BJ (cell line): ENCODE measurements around the gene CTTNBP2. TPM values are rescaled to one million over a fixed set of nuclear protein-coding genes. Genes with fewer than 3 reads are reported as not detected.

Source experiments
- CTCF ChIA-PET: fragments of 350-600 bp; formaldehyde crosslinking; extraction: SDS; loops from one replicate; lab custom pipeline; 2021; ENCODE audit warnings: antibody characterized with exemption, inconsistent platforms; lab: Yijun Ruan, JAX
- POLR2A ChIA-PET: fragments of 300-600 bp; sonication (Branson Sonifier 250); formaldehyde crosslinking; extraction: SDS; loops from one replicate; lab custom pipeline; 2021; ENCODE audit warnings: antibody characterized with exemption; lab: Charles Lee
- DNase-seq: peaks from one replicate; pipeline ENCODE4 v3.0.0-alpha.2; 2011; ENCODE audit warnings: low read depth
- H3K27me3 ChIP-seq: 2 replicates; pipeline ENCODE4 v1.6.0; 2011; ENCODE audit warnings: low read length; ENCODE audit not compliant: control insufficient read depth, insufficient read depth
- H3K36me3 ChIP-seq: 2 replicates; pipeline ENCODE4 v1.5.1; 2011; ENCODE audit warnings: low read length; ENCODE audit not compliant: control insufficient read depth, insufficient read depth
- H3K4me3 ChIP-seq: 2 replicates; pipeline ENCODE4 v1.5.1; 2011; ENCODE audit warnings: low read depth, mild to moderate bottlenecking, control low read depth, low read length
- polyA plus RNA-seq: library from polyadenylated mRNA; depleted of rRNA; stranded (reverse); fragments of >200 nt; gene quantifications from 2 replicates; pipeline ENCODE4 v1.2.3, GENCODE V29; 2011
- TF ChIP-seq, protein P1 (sequence below): IDR thresholded peaks from 2 replicates; pipeline ENCODE4 v1.5.1; 2011; ENCODE audit warnings: low read depth, mild to moderate bottlenecking, control low read depth, inconsistent platforms, low read length, moderate library complexity; ENCODE audit not compliant: insufficient read depth

Gene CTTNBP2
- polyA plus RNA-seq, 1 experiment: 0.34 TPM

DNA sequence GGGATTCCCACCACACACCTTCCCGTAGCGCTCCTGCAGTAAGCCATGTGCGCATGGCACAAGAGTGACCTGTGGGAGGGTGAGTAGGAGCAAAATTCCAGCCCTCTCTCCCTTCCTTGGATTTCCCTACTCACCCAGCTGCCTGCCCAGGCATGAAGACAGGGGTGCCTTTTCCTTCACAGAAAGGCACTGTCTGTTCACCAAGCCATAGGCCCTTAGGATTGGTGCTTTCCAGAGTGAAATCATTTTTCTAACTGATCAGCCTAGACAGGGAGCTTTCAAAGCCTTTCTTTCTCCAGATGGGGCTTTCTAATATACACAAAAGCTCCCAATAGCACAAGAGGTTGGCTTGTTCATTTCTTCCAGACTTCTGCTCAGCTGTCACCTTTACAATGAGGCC lies 79.7 kb downstream of the CTTNBP2 start:
- Histone ChIP-seq H3K27me3 (peaks cover 2% of the 10 kb centered on the region; the same call in 1 of the 2 replicates), H3K4me3 (no peak overlapping the region), H3K36me3 (no peaks in the 10 kb centered on the region)
- ChIA-PET POLR2A (interaction anchor here (0.7 kb wide), 1 partner anchor 50 kb away, joined by 5 read pairs; no protein-coding TSS in a partner anchor), CTCF (no interaction called here)
- TF ChIP-seq, protein P1, sequence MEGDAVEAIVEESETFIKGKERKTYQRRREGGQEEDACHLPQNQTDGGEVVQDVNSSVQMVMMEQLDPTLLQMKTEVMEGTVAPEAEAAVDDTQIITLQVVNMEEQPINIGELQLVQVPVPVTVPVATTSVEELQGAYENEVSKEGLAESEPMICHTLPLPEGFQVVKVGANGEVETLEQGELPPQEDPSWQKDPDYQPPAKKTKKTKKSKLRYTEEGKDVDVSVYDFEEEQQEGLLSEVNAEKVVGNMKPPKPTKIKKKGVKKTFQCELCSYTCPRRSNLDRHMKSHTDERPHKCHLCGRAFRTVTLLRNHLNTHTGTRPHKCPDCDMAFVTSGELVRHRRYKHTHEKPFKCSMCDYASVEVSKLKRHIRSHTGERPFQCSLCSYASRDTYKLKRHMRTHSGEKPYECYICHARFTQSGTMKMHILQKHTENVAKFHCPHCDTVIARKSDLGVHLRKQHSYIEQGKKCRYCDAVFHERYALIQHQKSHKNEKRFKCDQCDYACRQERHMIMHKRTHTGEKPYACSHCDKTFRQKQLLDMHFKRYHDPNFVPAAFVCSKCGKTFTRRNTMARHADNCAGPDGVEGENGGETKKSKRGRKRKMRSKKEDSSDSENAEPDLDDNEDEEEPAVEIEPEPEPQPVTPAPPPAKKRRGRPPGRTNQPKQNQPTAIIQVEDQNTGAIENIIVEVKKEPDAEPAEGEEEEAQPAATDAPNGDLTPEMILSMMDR: no peak
- no peak for DNase-seq

- Histone ChIP-seq H3K36me3 (no peaks in the 10 kb centered on the region), H3K27me3 (peaks cover 2% of the 10 kb centered on the region; the same call in 1 of the 2 replicates), H3K4me3 (no peak overlapping the region)
- ChIA-PET POLR2A (interaction anchor here (0.5 kb wide), 1 partner anchor 119 kb away, joined by 4 read pairs; no protein-coding TSS in a partner anchor), CTCF (interaction anchor here (1.0 kb wide), 1 partner anchor 12 kb away, joined by 3 read pairs; no protein-coding TSS in a partner anchor)
- TF ChIP-seq, protein P1: no peak
- DNase-seq: no peak
Observed at GRCh38 chr7:117791877-117792780, 81.1 kb downstream of the CTTNBP2 start.

DNA sequence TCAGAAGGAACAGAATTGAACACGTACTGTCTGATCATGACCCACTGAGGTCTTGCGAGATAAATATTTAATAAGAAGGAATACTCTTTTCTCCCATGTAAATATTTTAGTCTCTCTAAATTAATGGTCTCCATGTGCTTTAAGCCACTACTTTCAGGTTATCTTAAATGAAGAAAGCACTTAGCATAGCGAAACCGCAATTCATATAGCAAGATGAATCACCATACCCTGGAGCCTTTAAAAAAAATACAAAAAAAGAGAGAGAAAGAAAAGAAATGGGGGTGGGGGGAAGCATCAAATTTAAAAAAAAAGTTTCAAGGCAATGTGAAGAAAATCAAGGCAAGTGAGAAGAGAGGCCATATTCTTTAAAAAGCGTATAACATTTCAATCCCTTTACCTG lies 82.5 kb downstream of the CTTNBP2 start:
- TF ChIP-seq, protein P1: no peak

GRCh38 chr7:117790251-117790650 lies 83.0 kb downstream of the CTTNBP2 start:
- Histone ChIP-seq H3K27me3 (no peaks in the 10 kb centered on the region), H3K36me3 (no peaks in the 10 kb centered on the region), H3K4me3 (no peak overlapping the region)
- TF ChIP-seq, protein P1: no peak
- DNase-seq: no peak
- ChIA-PET POLR2A (no interaction called here), CTCF (no interaction called here)

More for the DNA sequence above, 82.5 kb downstream of the CTTNBP2 start:
- DNase-seq: no peak
- Histone ChIP-seq H3K4me3 (no peak overlapping the region), H3K27me3 (no peaks in the 10 kb centered on the region), H3K36me3 (no peaks in the 10 kb centered on the region)
- POLR2A ChIA-PET: no interaction called here
- CTCF ChIA-PET: no interaction called here

GRCh38 chr7:117785431-117785830 lies 87.8 kb downstream of the CTTNBP2 start:
- POLR2A ChIA-PET: no interaction called here
- Histone ChIP-seq H3K27me3 (no peaks in the 10 kb centered on the region), H3K36me3 (no peaks in the 10 kb centered on the region), H3K4me3 (no peak overlapping the region)
- no peak for DNase-seq
- TF ChIP-seq, protein P1: no peak
- CTCF ChIA-PET: interaction anchor here (0.7 kb wide), 1 partner anchor 9 kb away, joined by 3 read pairs; no protein-coding TSS in a partner anchor
